HEK293T (cell line): Measurements from ENCODE around the gene MED27.

Source experiments
- HDGF ChIP-seq: fragments of 450-650 bp; IDR thresholded peaks from 2 replicates; pipeline ENCODE4 v1.6.1; 2017; ENCODE audit warnings: antibody characterized with exemption, borderline replicate concordance
- SP1 ChIP-seq: fragments of 450-650 bp; IDR thresholded peaks from 2 replicates; pipeline ENCODE4 v1.6.1; 2017
- SUZ12 ChIP-seq: fragments of 450-650 bp; IDR thresholded peaks from 2 replicates; pipeline ENCODE4 v1.6.1; 2016; ENCODE audit warnings: mild to moderate bottlenecking

GRCh38 chr9:131849391-131849790 is 230.3 kb downstream of the MED27 start:
- TF ChIP-seq SUZ12 (no peak), HDGF (no peak), SP1 (no peak)
